ENCODE results near the gene PODXL.

DNA sequence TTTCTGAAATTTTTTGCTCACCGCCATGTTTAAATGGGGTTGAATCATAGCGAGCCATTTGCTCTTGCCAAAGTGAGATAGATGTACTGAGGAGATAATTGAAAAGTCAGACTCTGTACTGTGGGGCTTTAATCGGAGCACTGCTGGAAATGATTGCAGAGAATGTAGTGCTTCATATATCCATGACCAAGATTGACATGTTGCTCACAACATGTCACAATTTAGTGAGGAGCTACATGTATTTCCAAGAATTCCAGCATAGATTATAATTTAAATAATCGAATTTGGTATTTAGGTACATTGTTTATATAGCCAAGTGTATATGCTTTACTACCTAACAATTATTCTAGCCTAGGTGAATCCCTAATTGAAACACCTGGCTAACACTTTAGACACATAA lies 66.5 kb downstream of the PODXL start:
- TF ChIP-seq, protein P1, sequence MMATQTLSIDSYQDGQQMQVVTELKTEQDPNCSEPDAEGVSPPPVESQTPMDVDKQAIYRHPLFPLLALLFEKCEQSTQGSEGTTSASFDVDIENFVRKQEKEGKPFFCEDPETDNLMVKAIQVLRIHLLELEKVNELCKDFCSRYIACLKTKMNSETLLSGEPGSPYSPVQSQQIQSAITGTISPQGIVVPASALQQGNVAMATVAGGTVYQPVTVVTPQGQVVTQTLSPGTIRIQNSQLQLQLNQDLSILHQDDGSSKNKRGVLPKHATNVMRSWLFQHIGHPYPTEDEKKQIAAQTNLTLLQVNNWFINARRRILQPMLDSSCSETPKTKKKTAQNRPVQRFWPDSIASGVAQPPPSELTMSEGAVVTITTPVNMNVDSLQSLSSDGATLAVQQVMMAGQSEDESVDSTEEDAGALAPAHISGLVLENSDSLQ (IDR thresholded peaks at IDR 0.05) = no peak
- no peak for TF ChIP-seq FOXK2 (IDR thresholded peaks at IDR 0.05)
- no peak for TF ChIP-seq NFRKB (IDR thresholded peaks at IDR 0.05)
- no peak for TF ChIP-seq ARNT (IDR thresholded peaks at IDR 0.05)
- no peak for TF ChIP-seq SP1 (IDR thresholded peaks at IDR 0.05)
- no peak for TF ChIP-seq TARDBP (IDR thresholded peaks at IDR 0.05)
- TF ChIP-seq FOXA1 (IDR thresholded peaks at IDR 0.05) = no peak
- no peak for TF ChIP-seq FOXM1 (IDR thresholded peaks at IDR 0.05; ENCODE audit: borderline replicate concordance)
- no peak for TF ChIP-seq ELF4 (IDR thresholded peaks at IDR 0.05)
- TF ChIP-seq LEF1 (IDR thresholded peaks at IDR 0.05; ENCODE audit: borderline replicate concordance) = no peak
- no peak for TF ChIP-seq BHLHE40 (IDR thresholded peaks at IDR 0.05; ENCODE audit: borderline replicate concordance)
- TF ChIP-seq SUZ12 (IDR thresholded peaks at IDR 0.05) = no peak
- no peak for TF ChIP-seq L3MBTL2 (conservative IDR thresholded peaks at IDR 0.05)
